H1 (cell line): ENCODE results near the gene SLC24A3. TPM values are rescaled to one million over a fixed set of nuclear protein-coding genes. Genes with fewer than 3 reads are reported as not detected.

Experiments
- CTCF ChIA-PET: fragments of 300-600 bp; sonication (Branson Sonifier 250); formaldehyde crosslinking; loops from one replicate; lab custom pipeline; 2021; ENCODE audit not compliant: partially characterized antibody; lab: Charles Lee
- POLR2A ChIA-PET: fragments of 300-600 bp; sonication (Branson Sonifier 250); formaldehyde crosslinking; loops from one replicate; lab custom pipeline; 2021; ENCODE audit warnings: inconsistent platforms; ENCODE audit not compliant: partially characterized antibody; lab: Charles Lee
- DNase-seq, 2 experiments: peaks; one replicate each; pipeline versions ENCODE4 v3.0.0 to v3.0.0-alpha.2; 2010 to 2022; ENCODE audit warnings: low spot score in 2 of 2, low read depth in 1 of 2, mixed read lengths in 1 of 2
- FAIRE-seq: peaks from 2 replicates; lab custom pipeline; 2011; peaks lifted over from hg19 to GRCh38; lab: Jason Lieb, UNC
- H2AFZ ChIP-seq: 2 replicates; pipeline ENCODE4 v1.8.1; 2012; ENCODE audit warnings: low read length, inconsistent platforms
- H2AK5ac ChIP-seq: 2 replicates; pipeline ENCODE4 v1.6.1; 2013; ENCODE audit warnings: low read depth, low read length
- H2BK120ac ChIP-seq: replicated peaks from 2 replicates; pipeline ENCODE3; 2013; ENCODE audit warnings: low read depth, low read length, inconsistent platforms
- H2BK12ac ChIP-seq: 2 replicates; pipeline ENCODE4 v1.6.1; 2013; ENCODE audit warnings: low read depth, low read length
- H2BK15ac ChIP-seq: 2 replicates; pipeline ENCODE4 v1.6.1; 2013; ENCODE audit warnings: low read length
- H2BK20ac ChIP-seq: 2 replicates; pipeline ENCODE4 v1.6.1; 2013; ENCODE audit warnings: low read length
- H2BK5ac ChIP-seq: 2 replicates; pipeline ENCODE4 v1.6.1; 2013; ENCODE audit warnings: low read depth, low read length
- H3K14ac ChIP-seq: 2 replicates; pipeline ENCODE4 v1.6.1; 2013; ENCODE audit warnings: inconsistent platforms; ENCODE audit not compliant: insufficient read length
- H3K18ac ChIP-seq: 2 replicates; pipeline ENCODE4 v1.6.1; 2013; ENCODE audit warnings: low read length; ENCODE audit errors: extremely low read depth
- H3K23ac ChIP-seq: 2 replicates; pipeline ENCODE4 v1.6.1; 2013; ENCODE audit warnings: inconsistent platforms; ENCODE audit not compliant: insufficient read length
- H3K23me2 ChIP-seq: 2 replicates; pipeline ENCODE4 v1.6.1; 2013; ENCODE audit warnings: low read depth, low read length
- H3K27ac ChIP-seq: 2 replicates; pipeline ENCODE4 v1.6.1; 2011; ENCODE audit warnings: low read depth, low read length, inconsistent platforms
- H3K27me3 ChIP-seq, 4 experiments: replicated peaks in 1 of 4; 1 replicate in 1 of 4; 2 replicates in 3 of 4; pipeline versions ENCODE4 v1.6.1 to v1.8.1; 2011 to 2013; ENCODE audit warnings: low read length in 3 of 4, mild to moderate bottlenecking in 3 of 4, inconsistent platforms in 2 of 4, mixed read lengths in 2 of 4, moderate library complexity in 1 of 4; ENCODE audit not compliant: control insufficient read depth in 3 of 4, insufficient read depth in 3 of 4; ENCODE audit errors: extremely low read depth in 1 of 4
- H3K36me3 ChIP-seq, 4 experiments: 2 replicates each; pipeline versions ENCODE4 v1.6.1 to v1.8.1; 2011 to 2013; ENCODE audit warnings: mild to moderate bottlenecking in 4 of 4, low read length in 3 of 4, moderate library complexity in 2 of 4, control low read depth in 1 of 4, inconsistent platforms in 1 of 4; ENCODE audit not compliant: insufficient read depth in 4 of 4, control insufficient read depth in 2 of 4
- H3K4ac ChIP-seq: replicated peaks from 2 replicates; pipeline ENCODE3; 2013; ENCODE audit warnings: low read length, low read depth, mixed read lengths, inconsistent platforms; ENCODE audit not compliant: insufficient read length
- H3K4me1 ChIP-seq, 4 experiments: replicated peaks in 1 of 4; 1 replicate in 1 of 4; 2 replicates in 3 of 4; pipeline versions ENCODE4 v1.6.1 to v1.8.1; 2011 to 2013; ENCODE audit warnings: low read length in 3 of 4, inconsistent platforms in 2 of 4, mixed read lengths in 1 of 4; ENCODE audit not compliant: insufficient read depth in 4 of 4, control insufficient read depth in 3 of 4
- H3K4me2 ChIP-seq, 2 experiments: 2 replicates each; pipeline versions ENCODE4 v1.6.1 to v1.8.1; 2011 to 2013; ENCODE audit warnings: low read depth in 2 of 2, low read length in 2 of 2, control low read depth in 1 of 2, inconsistent platforms in 1 of 2, mild to moderate bottlenecking in 1 of 2; ENCODE audit not compliant: insufficient read depth in 1 of 2
- H3K4me3 ChIP-seq, 4 experiments: fragments of 200-600, 300-600 bp in 1 of 4; sonication (generic), shearing (Covaris generic), sonication (Bioruptor Twin) in 1 of 4; 2 replicates each; pipeline versions ENCODE4 v1.5.1 to v1.8.1; 2011 to 2016; ENCODE audit warnings: low read length in 4 of 4, low read depth in 3 of 4, control low read depth in 2 of 4, inconsistent platforms in 2 of 4, mild to moderate bottlenecking in 2 of 4, mixed read lengths in 1 of 4, moderate library complexity in 1 of 4; ENCODE audit not compliant: insufficient read depth in 2 of 4; ENCODE audit errors: extremely low read depth in 1 of 4
- H3K56ac ChIP-seq: replicated peaks from 2 replicates; pipeline ENCODE3; 2013; ENCODE audit warnings: low read depth, mild to moderate bottlenecking, mixed read lengths, low read length, inconsistent platforms; ENCODE audit not compliant: insufficient read length
- H3K79me1 ChIP-seq: 2 replicates; pipeline ENCODE4 v1.6.1; 2013; ENCODE audit warnings: low read depth, low read length, control low read depth
- H3K79me2 ChIP-seq, 2 experiments: 2 replicates each; pipeline versions ENCODE4 v1.6.1 to v1.8.1; 2012 to 2013; ENCODE audit warnings: low read length in 2 of 2, mild to moderate bottlenecking in 2 of 2, inconsistent platforms in 1 of 2; ENCODE audit not compliant: insufficient read depth in 2 of 2, control insufficient read depth in 1 of 2
- H3K9ac ChIP-seq, 4 experiments: replicated peaks in 1 of 4; 1 replicate in 1 of 4; 2 replicates in 3 of 4; pipeline versions ENCODE4 v1.6.1 to v1.8.1; 2011 to 2013; ENCODE audit warnings: low read depth in 3 of 4, low read length in 3 of 4, control low read depth in 2 of 4, mild to moderate bottlenecking in 2 of 4, moderate library complexity in 2 of 4, inconsistent platforms in 1 of 4; ENCODE audit errors: extremely low read depth in 1 of 4
- H3K9me3 ChIP-seq, 2 experiments: 2 replicates each; pipeline versions ENCODE4 v1.6.1 to v1.8.1; 2012 to 2013; ENCODE audit warnings: mild to moderate bottlenecking in 2 of 2, moderate library complexity in 2 of 2, control low read depth in 1 of 2, inconsistent platforms in 1 of 2, low read depth in 1 of 2, low read length in 1 of 2, mixed read lengths in 1 of 2; ENCODE audit not compliant: insufficient read depth in 2 of 2
- H4K20me1 ChIP-seq, 2 experiments: replicated peaks in 1 of 2; 2 replicates each; pipeline versions ENCODE3 to v1.8.1; 2011 to 2013; ENCODE audit warnings: inconsistent platforms in 2 of 2, low read length in 2 of 2, mild to moderate bottlenecking in 1 of 2; ENCODE audit not compliant: insufficient read depth in 2 of 2, control insufficient read depth in 1 of 2
- H4K5ac ChIP-seq: 2 replicates; pipeline ENCODE4 v1.6.1; 2013; ENCODE audit warnings: low read length, low read depth, mixed read lengths, inconsistent platforms; ENCODE audit not compliant: insufficient read length
- H4K8ac ChIP-seq: 2 replicates; pipeline ENCODE4 v1.8.0; 2013; ENCODE audit warnings: mild to moderate bottlenecking, moderate library complexity, low read length, inconsistent platforms; ENCODE audit not compliant: insufficient read depth; ENCODE audit errors: extremely low read depth
- H4K91ac ChIP-seq: replicated peaks from 2 replicates; pipeline ENCODE3; 2013; ENCODE audit warnings: low read length, mixed read lengths, inconsistent platforms; ENCODE audit not compliant: insufficient read length
- RXRA ChIP-seq: IDR thresholded peaks from 2 replicates; pipeline ENCODE4 v1.6.1; 2011; ENCODE audit warnings: low read depth, mild to moderate bottlenecking, low read length, moderate library complexity; ENCODE audit not compliant: insufficient read depth
- WGBS, 2 experiments: shearing (Covaris generic) in 1 of 2; methylation state at CpG; one replicate each; pipeline versions ENCODE4 v1.1.6 to v1.1.7; 2013 to 2015; ENCODE audit warnings: low lambda C conversion rate in 2 of 2, mixed read lengths in 2 of 2, inconsistent platforms in 1 of 2, low coverage in 1 of 2, missing lambda C conversion rate in 1 of 2; ENCODE audit not compliant: insufficient replicate concordance in 2 of 2, insufficient coverage in 1 of 2, insufficient read length in 1 of 2; ENCODE audit errors: extremely low coverage in 1 of 2, missing lambda C conversion rate in 1 of 2; 5-methylcytosine and 5-hydroxymethylcytosine counted together
- polyA plus RNA-seq, 7 experiments: library from polyadenylated mRNA; depleted of rRNA in 3 of 7; stranded (reverse) in 5 of 7; unstranded in 2 of 7; fragments of >200 nt in 5 of 7; fragments of 200-250 nt in 2 of 7; gene quantifications; 1 replicate in 5 of 7; 2 replicates in 1 of 7; 4 replicates in 1 of 7; pipeline versions ENCODE4 v1.2.1 to v1.2.3, GENCODE V29; 2011 to 2013; ENCODE audit warnings: missing spikeins in 2 of 7, mixed read lengths in 2 of 7
- total RNA-seq: library from RNA; stranded (reverse); fragmentation: NEBNext Ultra II Directional; extraction: Animal tissue kit (Norgen Biotek cat#: 25700); gene quantifications from 2 replicates; pipeline ENCODE4 v1.2.1, GENCODE V29; 2021

SLC24A3 gene
- total and polyA plus RNA-seq, 2 of the 8 experiments (the other 6 are each of a cell fraction or from before 2014, with no cell fraction given): 4.5 to 6.3 TPM

DNA sequence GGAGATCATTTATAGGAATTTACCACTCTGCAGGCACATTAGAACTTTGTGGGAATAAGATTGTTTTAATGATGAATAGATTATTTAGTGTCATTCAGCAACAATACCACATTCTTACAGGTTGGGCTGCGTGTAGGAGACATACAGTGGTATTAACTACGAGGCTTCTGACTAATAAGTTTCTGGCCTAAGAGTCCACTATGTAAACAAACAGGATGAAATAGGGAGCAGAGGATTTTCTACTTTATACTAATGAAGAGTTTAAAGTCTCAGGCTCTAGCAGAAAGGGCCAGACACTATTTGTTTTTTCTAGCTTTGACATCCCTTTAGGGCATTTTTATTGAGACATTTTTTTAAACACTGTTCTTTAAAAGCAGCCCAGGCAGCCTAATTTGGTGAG is 75.6 kb downstream of the SLC24A3 start:
- CTCF ChIA-PET: interaction anchor here (0.6 kb wide), 2 partner anchors 97 to 680 kb away, joined by 3 to 4 read pairs; no protein-coding TSS in a partner anchor

More for the DNA sequence above, 75.6 kb downstream of the SLC24A3 start:
- Histone ChIP-seq H4K20me1 (no peaks in the 10 kb centered on the region), H2AFZ (no peak overlapping the region), H3K4ac (no peak overlapping the region), H4K8ac (no peak overlapping the region), H2BK15ac (no peak overlapping the region), H3K18ac (no peak overlapping the region), H3K27ac (no peak overlapping the region), H3K9me3 (no peaks in the 10 kb centered on the region), H3K4me2 (no peak overlapping the region), H2BK20ac (no peak overlapping the region), H4K91ac (no peak overlapping the region), H3K79me1 (no peaks in the 10 kb centered on the region), H2AK5ac (no peak overlapping the region), H3K14ac (no peak overlapping the region), H3K27me3 (no peaks in the 10 kb centered on the region), H3K4me1 (no peaks in the 10 kb centered on the region), H4K5ac (no peak overlapping the region), H3K4me3 (no peak overlapping the region), H3K23ac (no peak overlapping the region), H3K23me2 (no peaks in the 10 kb centered on the region), H3K79me2 (no peaks in the 10 kb centered on the region), H2BK12ac (no peak overlapping the region), H3K36me3 (no peaks in the 10 kb centered on the region), H3K56ac (no peak overlapping the region), H2BK120ac (no peak overlapping the region), H2BK5ac (no peak overlapping the region), H3K9ac (no peak overlapping the region)
- FAIRE-seq (no peak), DNase-seq (no peak)
- POLR2A ChIA-PET: no interaction called here
- 80% methylated on average over 2 of the region's 2 CpGs; no CpG with 5 or more reads in 1 of the 2 experiments for WGBS, 2 experiments
- TF ChIP-seq RXRA: no peak
